DMS 273 (cell line): ENCODE data around the gene MBD3L3.
"Not testable (repeated sequence)": the region's sequence is repeated elsewhere in the genome, so short reads cannot be mapped to it uniquely, and the experiment has no call there.

Experiments
- DNase-seq: peaks from one replicate; lab custom pipeline; 2025; ENCODE audit not compliant: unreplicated experiment; lab: John Stamatoyannopoulos, UW

Gene MBD3L3

GRCh38 chr19:7063764-7064418, 5.4 kb upstream of the MBD3L3 start:
- no peak for DNase-seq

- DNase-seq: no peak
These were observed 4.9 kb upstream of the MBD3L3 start for GRCh38 chr19:7063339-7063738.

GRCh38 chr19:7059977-7060376, 1.5 kb upstream of the MBD3L3 start:
- not testable (repeated sequence) for DNase-seq

- not testable (repeated sequence) for DNase-seq
These were observed 2.1 kb downstream of the MBD3L3 start for GRCh38 chr19:7056371-7056770.

GRCh38 chr19:7055679-7056078, 2.8 kb downstream of the MBD3L3 start:
- not testable (repeated sequence) for DNase-seq

- DNase-seq: not testable (repeated sequence)
These were observed 3.7 kb downstream of the MBD3L3 start for GRCh38 chr19:7054635-7055368.

- not testable (repeated sequence) for DNase-seq
These were observed 5.6 kb downstream of the MBD3L3 start for GRCh38 chr19:7052896-7053295.

- not testable (repeated sequence) for DNase-seq
These were observed 7.1 kb downstream of the MBD3L3 start for GRCh38 chr19:7051421-7051820.

- not testable (repeated sequence) for DNase-seq
These were observed 9.5 kb downstream of the MBD3L3 start, which contains the start of gene MBD3L2 for GRCh38 chr19:7049021-7049420. TSS of gene MBD3L2 (plus strand) at chr19:7049321. CDS start at chr19:7049374, 53 bp downstream.

GRCh38 chr19:7041563-7041962, 16.9 kb downstream of the MBD3L3 start:
- not testable (repeated sequence) for DNase-seq

- not testable (repeated sequence) for DNase-seq
These were observed 18.4 kb downstream of the MBD3L3 start, which contains the start of gene MBD3L4 for GRCh38 chr19:7040079-7040478. TSS of gene MBD3L4 (minus strand) at chr19:7040179. CDS start at chr19:7040144, 35 bp downstream.

- DNase-seq: not testable (repeated sequence)
These were observed 28.2 kb downstream of the MBD3L3 start, which contains the start of gene MBD3L5 for GRCh38 chr19:7030278-7030677. TSS of gene MBD3L5 (plus strand) at chr19:7030578. CDS start at chr19:7030612, 34 bp downstream.

GRCh38 chr19:7028790-7029189, 29.7 kb downstream of the MBD3L3 start:
- DNase-seq: not testable (repeated sequence)

- not testable (repeated sequence) for DNase-seq
These were observed 37.1 kb downstream of the MBD3L3 start, which contains the start of gene MBD3L2B for GRCh38 chr19:7021331-7021730. TSS of gene MBD3L2B (minus strand) at chr19:7021431. CDS start at chr19:7021397, 34 bp downstream.

- no peak for DNase-seq
These were observed 39.6 kb downstream of the MBD3L3 start for GRCh38 chr19:7018828-7019227.

GRCh38 chr19:7013678-7014077, 44.8 kb downstream of the MBD3L3 start:
- DNase-seq: no peak

- DNase-seq: peak; percentile 31
These were observed 47.5 kb downstream of the MBD3L3 start for GRCh38 chr19:7010722-7011593.

GRCh38 chr19:7007859-7008258, 50.6 kb downstream of the MBD3L3 start:
- DNase-seq: no peak
